Inferior parietal cortex (tissue), 1 donor: ENCODE measurements around the gene MGAT4A.
A peak's percentile ranks its signal among the peaks of the same experiment; 100 is the strongest.
"Not testable (repeated sequence)": the region's sequence is repeated elsewhere in the genome, so short reads cannot be mapped to it uniquely, and the experiment has no call there.

Experiments
- DNase-seq: peaks from one replicate; pipeline ENCODE4 v3.0.0-alpha.2; 2016; ENCODE audit errors: extremely low spot score

The MGAT4A gene

GRCh38 chr2:98607741-98608115 lies 123.2 kb downstream of the MGAT4A start:
- DNase-seq: peak; percentile 23

- DNase-seq: no peak
These were observed 123.8 kb downstream of the MGAT4A start for GRCh38 chr2:98607104-98607503.

DNA sequence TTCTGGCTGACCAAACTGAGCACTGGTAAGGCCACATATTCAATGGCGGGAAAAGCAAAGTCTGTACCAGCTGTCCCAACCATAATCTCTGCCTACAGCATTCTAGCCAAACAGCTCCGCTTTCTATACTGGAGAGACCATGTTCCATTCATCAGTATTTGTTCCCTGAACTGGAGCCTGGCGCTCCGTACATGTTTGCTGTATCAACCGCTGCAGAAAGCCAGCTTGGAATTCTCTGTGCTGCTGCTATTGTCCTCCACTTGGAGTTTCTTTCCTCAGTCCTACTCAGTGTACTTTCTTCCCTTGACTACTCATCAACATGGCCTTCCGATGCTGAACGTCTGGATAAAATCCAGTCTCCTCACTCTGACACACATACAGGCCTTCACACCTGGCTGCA lies 124.5 kb downstream of the MGAT4A start:
- no peak for DNase-seq

DNA sequence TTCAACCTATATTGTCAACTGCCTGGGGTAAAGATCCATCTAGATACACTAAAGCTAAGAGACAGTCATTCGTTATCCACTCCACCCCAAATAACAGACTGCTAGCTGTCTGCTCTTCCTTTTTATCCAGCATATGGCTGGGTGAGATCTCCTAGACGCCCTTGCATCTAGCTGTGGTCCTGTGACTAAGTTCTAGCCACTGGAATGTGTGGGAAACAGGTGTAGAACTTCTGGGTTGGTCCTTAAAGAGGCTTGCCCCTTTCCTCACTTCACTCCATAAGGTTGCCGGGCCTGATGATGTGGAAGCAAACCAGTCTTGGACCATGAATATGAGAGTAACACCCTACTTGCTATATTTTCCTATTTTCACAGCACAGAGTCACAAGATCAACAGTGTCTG lies 125.9 kb downstream of the MGAT4A start:
- DNase-seq: no peak

GRCh38 chr2:98604547-98604946 lies 126.4 kb downstream of the MGAT4A start:
- DNase-seq: no peak

DNA sequence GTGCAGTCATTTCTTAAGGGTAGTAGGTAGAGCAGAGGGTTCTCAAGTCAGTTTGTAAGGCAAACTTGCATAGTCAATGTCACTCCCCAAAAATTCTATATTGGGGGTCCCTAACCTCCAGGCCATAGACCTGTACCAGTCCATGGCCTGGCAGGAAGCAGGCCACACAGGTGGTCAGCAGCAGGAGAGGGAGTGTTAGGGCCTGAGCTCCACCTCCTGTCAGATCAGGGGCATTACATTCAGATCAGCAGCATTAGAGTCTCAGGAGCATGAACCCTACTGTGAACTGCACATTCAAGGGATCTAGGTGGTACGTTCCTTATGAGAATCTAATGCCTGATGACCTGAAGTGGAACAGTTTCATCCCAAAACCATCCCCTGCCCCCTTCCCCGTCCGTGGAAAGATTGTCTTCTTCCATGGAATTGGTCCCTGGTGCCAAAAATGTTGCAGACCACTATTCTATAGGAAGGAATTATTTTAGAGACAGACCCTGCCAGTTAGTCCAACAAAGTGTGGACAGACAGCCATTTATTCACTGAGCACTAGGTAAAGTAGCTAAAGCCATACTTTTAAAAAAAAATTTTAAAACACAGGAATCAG lies 129.3 kb downstream of the MGAT4A start:
- DNase-seq: no peak

DNA sequence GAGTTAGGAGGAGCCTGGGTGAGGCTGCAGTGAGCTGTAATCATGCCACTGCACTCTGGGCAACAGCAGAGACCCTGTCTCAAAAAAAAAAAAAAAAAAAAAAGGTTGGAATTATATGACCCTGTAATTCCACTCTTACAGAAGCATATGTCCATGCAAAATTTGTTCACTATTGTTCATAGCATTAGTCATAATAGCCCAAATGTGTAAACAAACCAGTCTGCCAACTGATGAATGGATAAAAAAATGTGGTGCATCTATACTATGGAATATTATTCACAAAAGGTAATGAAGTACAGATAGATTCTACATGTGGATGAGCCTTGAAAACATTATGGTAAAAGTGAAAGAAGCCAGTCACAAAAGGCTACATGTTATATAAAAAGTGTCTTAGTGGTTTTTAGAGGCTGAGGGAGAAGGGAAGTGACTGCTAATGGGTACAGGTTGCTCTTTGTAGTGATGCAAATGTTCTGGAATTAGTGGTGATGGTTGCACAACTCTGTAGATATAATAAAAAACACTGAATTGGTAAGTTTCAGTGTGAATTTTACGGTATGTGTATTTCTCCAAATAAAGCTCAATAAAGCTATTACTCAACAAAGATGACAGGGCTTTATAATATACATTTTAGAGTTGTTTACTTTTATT lies 132.0 kb downstream of the MGAT4A start:
- DNase-seq: no peak

DNA sequence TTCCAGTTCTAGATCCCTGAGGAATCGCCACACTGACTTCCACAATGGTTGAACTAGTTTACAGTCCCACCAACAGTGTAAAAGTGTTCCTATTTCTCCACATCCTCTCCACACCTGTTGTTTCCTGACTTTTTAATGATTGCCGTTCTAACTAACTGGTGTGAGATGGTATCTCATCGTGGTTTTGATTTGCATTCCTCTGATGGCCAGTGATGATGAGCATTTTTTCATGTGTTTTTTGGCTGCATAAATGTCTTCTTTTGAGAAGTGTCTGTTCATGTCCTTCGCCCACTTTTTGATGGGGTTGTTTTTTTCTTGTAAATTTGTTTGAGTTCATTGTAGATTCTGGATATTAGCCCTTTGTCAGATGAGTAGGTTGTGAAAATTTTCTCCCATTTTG lies 136.3 kb downstream of the MGAT4A start:
- not testable (repeated sequence) for DNase-seq

DNA sequence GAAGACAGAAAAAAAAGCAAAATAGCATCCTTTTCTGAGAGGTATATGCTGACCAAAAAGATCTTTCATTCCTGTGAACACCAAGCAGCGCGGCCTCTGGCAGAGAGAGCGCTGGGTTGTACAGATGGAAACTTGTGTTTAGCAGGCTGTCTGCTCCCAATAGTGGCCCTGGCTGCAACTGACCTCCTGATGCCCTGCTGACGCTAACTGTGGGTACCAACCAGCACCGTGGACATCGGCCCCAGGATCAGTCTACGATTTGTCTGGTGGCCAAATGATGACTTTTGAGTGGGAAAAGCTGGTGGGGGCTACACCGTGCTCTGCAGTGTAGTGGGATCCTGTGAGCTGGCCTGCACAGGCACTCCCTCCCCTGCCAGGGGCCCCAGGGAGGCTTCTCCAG lies 138.4 kb downstream of the MGAT4A start:
- no peak for DNase-seq

GRCh38 chr2:98589489-98589888 lies 141.4 kb downstream of the MGAT4A start:
- no peak for DNase-seq

DNA sequence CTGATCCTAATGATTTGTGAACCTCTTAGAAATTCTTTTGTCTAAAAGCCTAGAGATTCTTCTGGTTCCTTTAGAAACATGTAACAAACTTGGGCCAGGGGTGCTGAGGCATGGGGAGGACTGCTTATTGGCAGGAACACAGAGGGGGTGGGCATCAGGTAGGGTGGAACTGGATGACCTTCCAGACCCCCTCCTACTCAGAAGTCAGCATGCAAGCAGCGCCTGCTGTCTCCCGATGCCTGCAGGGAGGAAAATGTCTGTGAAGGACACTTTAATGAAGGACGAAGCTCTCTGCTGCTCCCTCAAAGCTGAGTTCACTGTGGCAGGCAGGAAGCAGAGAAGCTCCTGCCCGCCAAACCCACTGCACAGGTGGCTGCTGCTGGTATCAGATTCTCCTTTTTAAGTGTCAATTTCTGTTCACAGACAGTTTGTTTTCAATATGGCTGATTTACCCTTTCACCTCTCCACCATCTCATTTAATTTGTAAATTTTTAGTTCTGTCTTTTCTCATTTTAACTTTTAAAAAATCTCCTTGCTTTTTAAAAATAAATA lies 142.0 kb downstream of the MGAT4A start:
- no peak for DNase-seq

GRCh38 chr2:98586551-98587140 lies 144.3 kb downstream of the MGAT4A start:
- DNase-seq: no peak

DNA sequence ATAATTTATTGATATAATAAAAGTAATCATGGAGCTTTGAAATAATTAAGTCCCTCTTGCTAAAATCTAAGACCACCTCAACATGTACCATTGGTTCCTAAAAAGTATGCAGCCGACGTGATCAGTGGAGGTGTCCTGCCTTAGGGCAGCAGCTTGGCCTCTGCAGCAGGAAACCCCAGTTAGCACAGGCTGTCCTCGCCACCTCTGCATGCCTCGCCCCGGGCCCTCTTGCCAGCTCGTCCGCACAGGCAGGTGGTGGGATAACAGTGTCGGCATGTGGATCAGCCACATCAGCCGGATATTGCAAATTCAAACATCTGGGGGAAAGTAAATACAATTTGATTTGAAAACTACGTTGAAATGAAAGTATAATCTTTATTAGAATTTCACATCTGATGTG lies 145.5 kb downstream of the MGAT4A start:
- no peak for DNase-seq

GRCh38 chr2:98583816-98584618 lies 146.9 kb downstream of the MGAT4A start:
- no peak for DNase-seq

DNA sequence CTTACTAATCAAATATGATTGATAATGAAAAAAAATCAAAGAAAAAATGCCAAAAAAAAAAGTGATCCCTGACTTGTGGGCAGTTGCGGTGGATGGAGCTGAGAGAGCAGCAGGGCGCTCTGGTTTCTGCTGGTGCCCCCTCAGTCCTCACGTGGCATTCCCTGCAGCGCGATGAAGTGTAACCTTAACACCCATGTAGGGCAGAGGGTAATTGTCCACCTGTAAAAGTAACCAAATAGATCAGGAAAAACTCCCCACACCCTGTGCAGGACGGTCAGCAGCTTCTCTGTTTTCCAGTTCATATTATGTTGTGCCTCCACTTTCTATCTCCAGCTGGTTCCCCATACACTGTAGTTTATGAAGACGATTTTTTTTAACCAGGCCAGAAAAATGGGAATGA lies 147.7 kb downstream of the MGAT4A start:
- no peak for DNase-seq

DNA sequence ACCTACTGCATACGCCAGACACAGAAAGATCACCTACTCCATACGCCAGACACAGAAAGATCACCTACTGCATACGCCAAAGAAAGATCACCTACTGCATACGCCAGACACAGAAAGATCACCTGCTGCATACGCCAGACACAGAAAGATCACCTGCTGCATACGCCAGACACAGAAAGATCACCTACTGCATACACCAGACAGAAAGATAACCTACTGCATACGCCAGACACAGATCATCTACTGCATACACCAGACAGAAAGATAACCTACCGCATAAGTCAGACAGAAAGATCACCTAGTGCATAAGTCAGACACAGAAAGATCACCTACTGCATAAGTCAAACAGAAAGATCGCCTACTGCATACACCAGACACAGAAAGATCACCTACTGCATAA lies 148.4 kb downstream of the MGAT4A start:
- DNase-seq: no peak

DNA sequence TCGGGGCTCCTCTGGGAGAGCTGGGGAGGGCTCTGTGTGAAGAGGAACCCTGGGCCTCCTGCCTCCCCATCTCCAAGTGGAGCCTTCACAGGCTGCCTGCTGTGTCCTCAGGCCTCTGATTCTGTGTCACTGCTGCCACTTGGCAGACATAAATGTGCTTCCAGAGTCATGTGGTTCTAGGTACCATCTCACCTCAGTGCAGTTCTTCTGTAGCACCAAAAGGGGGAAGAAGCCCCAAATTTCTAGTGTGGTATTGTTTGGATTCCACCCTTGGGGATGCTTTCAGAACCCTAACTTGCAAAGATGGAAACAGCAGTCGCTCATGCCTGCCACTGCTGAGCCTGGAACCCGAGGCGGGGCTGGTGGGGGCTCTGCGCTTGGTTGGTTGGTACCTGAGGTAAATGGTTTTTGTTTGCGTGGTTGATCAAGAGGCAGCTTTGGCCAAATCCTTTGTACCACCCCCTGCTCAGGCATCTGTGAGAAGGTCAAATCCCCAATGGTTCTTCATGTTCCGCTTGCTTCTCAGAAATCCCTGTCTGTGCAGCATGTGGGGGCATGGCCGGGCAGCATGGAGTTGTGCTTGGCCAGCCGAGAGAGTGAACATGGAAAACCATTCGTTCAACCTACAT lies 150.2 kb downstream of the MGAT4A start:
- DNase-seq: no peak

- DNase-seq: no peak
These were observed 151.0 kb downstream of the MGAT4A start for GRCh38 chr2:98579926-98580325.

GRCh38 chr2:98578231-98578630 lies 152.7 kb downstream of the MGAT4A start:
- no peak for DNase-seq

- no peak for DNase-seq
These were observed 153.6 kb downstream of the MGAT4A start for GRCh38 chr2:98577313-98577712.

- DNase-seq: no peak
These were observed 154.1 kb downstream of the MGAT4A start for GRCh38 chr2:98576666-98577312.
